AG09319 (cell line): ENCODE measurements around the gene RER1.

Experiments used
- DNase-seq: peaks from one replicate; pipeline ENCODE4 v3.0.0-alpha.2; 2010; ENCODE audit warnings: low read depth; ENCODE audit errors: extremely low read depth
- TF ChIP-seq, protein P1 (sequence below): IDR thresholded peaks from 2 replicates; pipeline ENCODE4 v1.5.1; 2011; ENCODE audit warnings: low read depth, mild to moderate bottlenecking, inconsistent platforms, low read length, moderate library complexity

Gene RER1

DNA sequence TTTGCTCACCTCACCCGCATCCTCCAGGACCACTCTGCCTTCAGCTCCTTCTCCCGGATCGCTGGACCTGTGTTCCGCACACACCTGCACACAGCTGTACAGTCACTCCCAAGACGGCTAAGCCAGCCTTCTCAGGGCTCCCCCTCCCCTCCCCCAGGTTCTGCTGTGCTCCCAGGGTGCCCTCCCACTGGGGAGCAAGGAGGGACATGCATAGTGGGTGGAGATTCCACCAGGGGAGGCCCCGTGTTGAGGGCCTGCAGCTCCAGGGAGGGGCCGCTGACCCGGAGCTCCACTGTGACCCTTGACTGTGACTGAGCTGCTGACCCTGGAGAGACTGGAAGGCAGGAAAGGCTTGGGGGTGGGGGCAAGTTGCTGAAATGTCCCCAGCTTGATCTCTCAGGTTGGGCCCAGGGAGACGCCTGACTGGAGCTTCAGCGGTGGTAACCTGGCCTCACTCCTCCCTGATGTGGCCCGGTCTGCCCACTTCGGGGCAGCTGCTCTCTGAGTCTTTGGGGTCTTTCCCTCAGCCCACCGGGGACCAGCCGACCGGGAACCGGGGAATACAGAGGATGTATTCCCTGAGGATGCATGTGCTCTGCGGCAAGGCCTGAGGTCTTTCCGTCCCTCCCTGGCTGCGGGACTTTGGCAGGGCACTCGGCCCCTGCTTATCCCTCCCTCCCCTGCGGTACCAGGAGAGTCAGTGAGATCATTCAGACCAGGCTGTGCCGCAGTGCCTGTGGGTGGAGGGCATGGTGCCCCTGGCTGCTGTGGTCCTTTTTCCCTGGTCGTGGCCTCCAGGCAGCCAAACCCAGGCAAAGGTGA is 55.8 kb downstream of the RER1 start:
- TF ChIP-seq, protein P1, sequence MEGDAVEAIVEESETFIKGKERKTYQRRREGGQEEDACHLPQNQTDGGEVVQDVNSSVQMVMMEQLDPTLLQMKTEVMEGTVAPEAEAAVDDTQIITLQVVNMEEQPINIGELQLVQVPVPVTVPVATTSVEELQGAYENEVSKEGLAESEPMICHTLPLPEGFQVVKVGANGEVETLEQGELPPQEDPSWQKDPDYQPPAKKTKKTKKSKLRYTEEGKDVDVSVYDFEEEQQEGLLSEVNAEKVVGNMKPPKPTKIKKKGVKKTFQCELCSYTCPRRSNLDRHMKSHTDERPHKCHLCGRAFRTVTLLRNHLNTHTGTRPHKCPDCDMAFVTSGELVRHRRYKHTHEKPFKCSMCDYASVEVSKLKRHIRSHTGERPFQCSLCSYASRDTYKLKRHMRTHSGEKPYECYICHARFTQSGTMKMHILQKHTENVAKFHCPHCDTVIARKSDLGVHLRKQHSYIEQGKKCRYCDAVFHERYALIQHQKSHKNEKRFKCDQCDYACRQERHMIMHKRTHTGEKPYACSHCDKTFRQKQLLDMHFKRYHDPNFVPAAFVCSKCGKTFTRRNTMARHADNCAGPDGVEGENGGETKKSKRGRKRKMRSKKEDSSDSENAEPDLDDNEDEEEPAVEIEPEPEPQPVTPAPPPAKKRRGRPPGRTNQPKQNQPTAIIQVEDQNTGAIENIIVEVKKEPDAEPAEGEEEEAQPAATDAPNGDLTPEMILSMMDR, result no peak
- no peak for DNase-seq

DNA sequence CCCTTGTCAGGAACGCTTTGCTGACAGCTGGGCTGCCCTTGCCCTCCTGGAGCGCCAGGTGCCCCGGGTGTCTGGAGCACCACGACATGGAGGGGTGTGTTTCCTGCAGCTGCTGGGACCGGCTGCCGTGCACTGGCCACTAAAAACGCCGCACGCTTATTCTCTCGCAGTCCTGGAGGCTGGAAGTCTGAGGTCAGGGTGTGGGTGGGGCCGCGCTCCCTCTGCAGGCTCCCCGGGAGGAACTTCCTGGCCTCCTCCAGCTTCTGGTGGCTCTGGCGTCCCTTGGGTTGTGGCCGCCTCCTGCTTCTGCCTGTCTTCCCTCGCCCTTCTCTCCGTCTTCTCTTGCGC is 56.4 kb downstream of the RER1 start:
- no peak for DNase-seq

DNA sequence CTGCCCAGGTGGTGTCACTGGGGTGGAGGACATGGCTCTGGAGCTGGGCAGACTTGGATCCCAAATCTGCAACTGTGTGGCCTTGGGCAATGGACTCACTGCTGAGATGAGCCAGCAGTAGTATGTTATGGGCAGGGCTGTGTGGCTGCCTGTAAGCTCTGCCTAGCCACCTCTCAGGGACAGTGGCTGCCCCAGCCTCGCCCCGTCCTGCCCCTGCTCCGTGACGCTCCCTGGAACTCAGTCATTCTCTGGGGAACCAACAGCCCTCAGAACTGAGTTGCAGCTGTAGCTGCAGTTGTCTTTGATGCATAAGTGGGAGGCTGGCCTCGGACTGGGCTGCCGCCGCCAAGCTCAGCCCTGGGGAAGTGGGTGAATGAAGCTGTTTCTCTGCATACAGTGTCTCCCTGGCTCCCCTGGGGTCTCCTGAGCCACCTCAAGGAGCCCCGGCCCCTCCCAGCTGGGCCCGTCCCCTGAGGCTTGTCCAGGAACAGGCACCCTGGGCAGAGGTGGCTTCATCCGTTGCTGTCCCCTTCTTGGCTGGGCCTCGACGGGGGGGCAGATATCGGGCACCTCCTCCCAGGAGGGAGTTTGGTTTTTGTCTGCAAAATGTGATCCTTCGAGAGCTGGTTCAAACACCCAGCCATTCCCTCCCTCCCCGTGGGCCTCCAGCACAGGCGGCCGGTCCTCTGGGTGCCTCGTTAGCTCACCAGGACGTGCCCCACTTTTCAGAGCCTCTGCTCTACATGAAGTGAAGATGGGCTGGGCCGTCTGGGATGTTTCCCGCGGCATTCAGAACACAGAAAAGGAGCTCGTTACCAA is 58.2 kb downstream of the RER1 start:
- DNase-seq, result no peak
- TF ChIP-seq, protein P1, result no peak

More for the DNA sequence above, 56.4 kb downstream of the RER1 start:
- TF ChIP-seq, protein P1, result no peak

DNA sequence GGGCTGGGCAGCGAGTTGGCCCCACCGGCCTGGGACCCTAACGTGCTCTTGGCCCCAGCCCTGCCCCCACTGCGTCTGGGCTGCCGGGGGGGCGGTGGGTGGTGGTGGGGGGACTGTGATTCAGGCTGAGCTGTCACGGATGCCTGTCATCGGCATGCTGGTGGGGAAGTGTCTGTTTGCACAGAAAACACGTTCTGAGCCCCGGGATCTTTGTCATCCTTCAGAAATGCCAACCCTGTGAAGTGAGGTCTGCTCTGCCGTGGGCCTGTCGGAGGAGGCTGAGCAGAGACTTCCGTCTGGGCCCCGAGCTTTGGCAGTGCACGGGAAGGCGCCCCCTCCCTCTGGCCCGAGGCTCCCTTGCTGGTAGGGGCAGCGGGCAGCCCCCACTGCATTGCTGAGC is 60.1 kb downstream of the RER1 start:
- DNase-seq, result peak; percentile 7
- TF ChIP-seq, protein P1, result no peak

DNA sequence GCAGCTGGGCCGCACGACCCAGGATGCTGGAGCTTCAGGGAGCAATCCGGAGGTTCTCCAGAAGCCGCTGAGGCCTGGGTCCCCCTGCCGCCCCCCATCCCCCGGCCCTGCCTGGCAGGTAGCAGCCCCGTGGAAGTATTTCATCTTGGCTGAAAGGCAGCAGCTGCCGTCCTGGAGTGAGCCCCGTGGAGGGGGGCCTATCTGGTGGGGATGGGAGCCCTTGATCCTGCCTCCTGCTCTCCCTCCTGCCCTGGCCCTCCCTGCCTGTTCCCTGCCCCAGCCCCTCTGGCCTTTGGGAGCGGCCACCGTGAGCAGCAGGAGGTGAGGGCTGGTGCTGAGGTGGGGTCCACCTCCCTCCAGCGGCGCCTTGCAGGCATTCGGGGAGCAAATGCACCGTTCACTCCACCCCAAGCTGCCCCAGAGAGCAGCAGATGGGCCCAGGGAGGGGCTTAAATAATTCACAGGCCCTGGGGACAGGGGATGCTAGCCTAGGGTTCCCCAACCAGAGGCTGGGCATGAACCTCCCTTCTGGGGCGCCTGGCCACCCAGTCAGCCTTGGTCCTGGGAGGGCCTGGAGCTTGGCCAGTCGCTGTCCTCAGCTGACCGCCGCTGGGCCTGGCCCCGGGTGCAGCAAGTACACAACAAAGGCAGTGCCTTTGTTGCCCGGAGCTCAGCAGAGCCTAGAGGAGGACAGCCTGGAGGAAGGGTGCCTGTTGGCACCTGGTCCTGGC is 60.7 kb downstream of the RER1 start:
- DNase-seq, result no peak
- TF ChIP-seq, protein P1, result no peak

DNA sequence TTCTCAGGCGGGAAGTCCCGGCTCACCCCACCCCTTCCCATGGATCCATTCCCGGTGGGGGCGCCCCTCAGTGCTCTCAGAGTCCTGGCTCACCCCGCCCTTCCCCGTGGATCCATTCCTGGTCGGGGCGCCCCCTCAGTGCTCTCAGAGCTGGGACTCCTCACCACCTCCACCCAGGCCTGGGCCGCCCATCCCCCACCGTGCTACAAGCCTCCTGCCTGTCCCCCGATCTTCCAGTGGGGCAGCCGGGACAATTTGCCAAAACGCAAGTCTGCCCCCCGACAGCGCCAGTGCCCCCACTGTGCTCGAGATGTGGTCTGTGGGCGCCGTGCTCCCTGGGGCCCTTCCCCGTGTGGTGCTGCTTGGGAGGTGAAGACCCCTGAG is 61.3 kb downstream of the RER1 start:
- TF ChIP-seq, protein P1, result no peak
- no peak for DNase-seq
